Gastrocnemius medialis (tissue), 4 donors: ENCODE data around the gene TOMM6. TPM values are rescaled to one million over a fixed set of nuclear protein-coding genes. Genes with fewer than 3 reads are reported as not detected.

Experiments used
- ATAC-seq, 2 donors: fragments of 150-250 bp; one replicate each; pipeline ENCODE4 v1.9.1; 2016
- DNase-seq, 2 donors: peaks; one replicate each; pipeline ENCODE4 v3.0.0-alpha.2; 2019
- H3K27ac ChIP-seq, 4 donors: fragments of 200-600 bp; sonication (generic); 1 replicate in 1 of 4; 2 replicates in 3 of 4; pipeline ENCODE4 v1.5.1; 2016 to 2018; ENCODE audit warnings: mild to moderate bottlenecking in 2 of 4, moderate library complexity in 1 of 4
- H3K27me3 ChIP-seq, 3 donors: fragments of 200-600 bp; sonication (generic) in 2 of 3; 1 replicate in 1 of 3; 2 replicates in 2 of 3; pipeline versions ENCODE4 v1.5.1 to v1.6.0; 2016 to 2019; ENCODE audit warnings: mild to moderate bottlenecking in 1 of 3, moderate library complexity in 1 of 3
- H3K36me3 ChIP-seq, 2 donors: fragments of 200-600 bp; sonication (generic) in 1 of 2; one replicate each; pipeline ENCODE4 v1.5.1; 2017 to 2018
- H3K4me1 ChIP-seq, 2 donors: fragments of 200-600 bp; sonication (generic) in 1 of 2; one replicate each; pipeline ENCODE4 v1.5.1; 2016 to 2017; ENCODE audit warnings: mild to moderate bottlenecking in 2 of 2
- H3K4me3 ChIP-seq, 4 donors: fragments of 200-600 bp; sonication (generic) in 3 of 4; 1 replicate in 1 of 4; 2 replicates in 3 of 4; pipeline ENCODE4 v1.5.1; 2016 to 2019; ENCODE audit warnings: mild to moderate bottlenecking in 2 of 4
- H3K9me3 ChIP-seq, 3 donors: fragments of 200-600 bp; sonication (generic) in 2 of 3; 1 replicate in 1 of 3; 2 replicates in 2 of 3; pipeline ENCODE4 v1.5.1; 2016 to 2019
- CTCF ChIP-seq, 5 experiments: fragments of 450-650 bp in 3 of 5; fragments of 200-600 bp in 2 of 5; sonication (generic) in 2 of 5; IDR thresholded peaks in 4 of 5; conservative IDR thresholded peaks in 1 of 5; 1 replicate in 4 of 5; 2 replicates in 1 of 5; pipeline ENCODE4 v1.5.1; 2016 to 2019; ENCODE audit warnings: antibody characterized with exemption in 5 of 5, mild to moderate bottlenecking in 3 of 5, moderate library complexity in 3 of 5
- POLR2A ChIP-seq, 2 donors: fragments of 450-650 bp; IDR thresholded peaks; one replicate each; pipeline ENCODE4 v1.6.1; 2017; ENCODE audit warnings: antibody characterized with exemption in 2 of 2, mild to moderate bottlenecking in 2 of 2, moderate library complexity in 2 of 2
- in situ Hi-C, 4 donors: fragments of 200-750 bp; cut with MboI; loops; one replicate each; pipeline versions ENCODE4 v1.15.0 to v1.8.0; 2017; ENCODE audit warnings: low sequenced_read_pairs in 4 of 4
- intact Hi-C: fragments of 100-400 bp; cut with DNase I; formaldehyde crosslinking; loops from one replicate; pipeline ENCODE4 v1.15.1; 2023; ENCODE audit warnings: low total_unique reads
- total RNA-seq, 4 donors: library from RNA; depleted of rRNA; stranded (reverse); fragments of >200 nt; gene quantifications; one replicate each; pipeline versions ENCODE4 v1.1.0 to v1.2.3, GENCODE V29; 2016

TOMM6 gene
- total RNA-seq, 4 donors from 2014 or later = 152 to 186 (median 166) TPM

- Histone ChIP-seq H3K9me3 (no peaks in the 10 kb centered on the region), H3K4me3 (no peak overlapping the region), H3K36me3 (no peaks in the 10 kb centered on the region), H3K4me1 (no peaks in the 10 kb centered on the region), H3K27ac (no peak overlapping the region), H3K27me3 (no peaks in the 10 kb centered on the region)
- TF ChIP-seq POLR2A (IDR thresholded peaks at IDR 0.05) = no peak
- TF ChIP-seq CTCF (IDR thresholded peaks at IDR 0.05 in 4 of 5, conservative IDR thresholded peaks at IDR 0.05 in 1 of 5) = no peak
- DNase-seq = no peak
- in situ Hi-C loops = loop anchor here in 1 of 4 donors (25.0 kb wide), 1 partner anchor 145 kb away; no protein-coding TSS in a partner anchor
- ATAC-seq = peak in 1 of 2 donors; percentile 49
- intact Hi-C loops = no loop called here
These were observed 30.2 kb upstream of the TOMM6 start for GRCh38 chr6:41757271-41757670.

DNA sequence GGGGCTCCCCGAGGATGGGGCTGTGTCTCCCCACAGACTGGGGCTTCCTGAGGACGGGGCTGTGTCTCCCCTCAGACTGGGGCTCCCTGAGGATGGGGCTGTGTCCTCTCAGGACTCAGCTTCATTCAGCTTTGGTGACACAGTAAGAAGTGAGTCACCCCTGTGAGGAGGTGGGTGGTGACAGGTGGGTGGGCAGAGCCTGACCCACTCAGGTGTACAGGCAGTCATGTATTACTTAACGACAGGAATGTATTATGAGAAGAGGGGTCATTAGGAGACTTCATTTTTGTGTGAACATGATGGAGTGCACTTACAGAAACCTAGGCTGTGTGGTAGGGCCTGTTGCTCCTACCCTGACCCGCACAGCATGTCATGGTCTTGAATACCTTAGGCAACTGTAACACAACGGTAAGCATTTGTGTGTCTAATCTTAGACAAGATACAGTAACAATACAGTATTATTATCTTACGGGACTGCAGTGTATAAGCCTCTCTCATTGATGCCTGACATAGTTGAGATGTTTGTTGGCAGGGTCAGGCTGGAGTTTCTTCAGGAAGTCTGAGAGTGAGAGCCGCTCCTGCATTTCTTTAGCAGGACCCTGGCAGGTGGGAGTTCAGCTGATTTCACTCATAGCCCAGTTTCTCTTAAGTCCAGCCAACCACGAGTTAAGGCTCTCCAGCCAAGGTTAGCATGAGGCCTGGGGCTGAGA lies 29.4 kb upstream of the TOMM6 start:
- TF ChIP-seq CTCF (IDR thresholded peaks at IDR 0.05 in 4 of 5, conservative IDR thresholded peaks at IDR 0.05 in 1 of 5) (no peak), POLR2A (IDR thresholded peaks at IDR 0.05) (no peak)
- DNase-seq = no peak
- H3K4me1 ChIP-seq = no peaks in the 10 kb centered on the region
- H3K4me3 ChIP-seq = no peak overlapping the region
- no peaks in the 10 kb centered on the region for H3K36me3 ChIP-seq
- in situ Hi-C loops = loop anchor here in 1 of 4 donors (25.0 kb wide), 1 partner anchor 146 kb away; no protein-coding TSS in a partner anchor
- H3K27me3 ChIP-seq = no peaks in the 10 kb centered on the region
- H3K27ac ChIP-seq = no peak overlapping the region
- intact Hi-C loops = no loop called here
- no peaks in the 10 kb centered on the region for H3K9me3 ChIP-seq
- no peak for ATAC-seq

GRCh38 chr6:41758641-41759035 lies 28.9 kb upstream of the TOMM6 start:
- in situ Hi-C loops (loop anchor here in 1 of 4 donors (25.0 kb wide), 1 partner anchor 146 kb away; no protein-coding TSS in a partner anchor), intact Hi-C loops (no loop called here)
- no peak for DNase-seq
- H3K4me3 ChIP-seq = no peak overlapping the region
- H3K9me3 ChIP-seq = no peaks in the 10 kb centered on the region
- TF ChIP-seq POLR2A (IDR thresholded peaks at IDR 0.05) (no peak), CTCF (IDR thresholded peaks at IDR 0.05 in 4 of 5, conservative IDR thresholded peaks at IDR 0.05 in 1 of 5) (no peak)
- no peaks in the 10 kb centered on the region for H3K27me3 ChIP-seq
- H3K27ac ChIP-seq = no peak overlapping the region
- H3K4me1 ChIP-seq = no peaks in the 10 kb centered on the region
- no peak for ATAC-seq
- no peaks in the 10 kb centered on the region for H3K36me3 ChIP-seq

DNA sequence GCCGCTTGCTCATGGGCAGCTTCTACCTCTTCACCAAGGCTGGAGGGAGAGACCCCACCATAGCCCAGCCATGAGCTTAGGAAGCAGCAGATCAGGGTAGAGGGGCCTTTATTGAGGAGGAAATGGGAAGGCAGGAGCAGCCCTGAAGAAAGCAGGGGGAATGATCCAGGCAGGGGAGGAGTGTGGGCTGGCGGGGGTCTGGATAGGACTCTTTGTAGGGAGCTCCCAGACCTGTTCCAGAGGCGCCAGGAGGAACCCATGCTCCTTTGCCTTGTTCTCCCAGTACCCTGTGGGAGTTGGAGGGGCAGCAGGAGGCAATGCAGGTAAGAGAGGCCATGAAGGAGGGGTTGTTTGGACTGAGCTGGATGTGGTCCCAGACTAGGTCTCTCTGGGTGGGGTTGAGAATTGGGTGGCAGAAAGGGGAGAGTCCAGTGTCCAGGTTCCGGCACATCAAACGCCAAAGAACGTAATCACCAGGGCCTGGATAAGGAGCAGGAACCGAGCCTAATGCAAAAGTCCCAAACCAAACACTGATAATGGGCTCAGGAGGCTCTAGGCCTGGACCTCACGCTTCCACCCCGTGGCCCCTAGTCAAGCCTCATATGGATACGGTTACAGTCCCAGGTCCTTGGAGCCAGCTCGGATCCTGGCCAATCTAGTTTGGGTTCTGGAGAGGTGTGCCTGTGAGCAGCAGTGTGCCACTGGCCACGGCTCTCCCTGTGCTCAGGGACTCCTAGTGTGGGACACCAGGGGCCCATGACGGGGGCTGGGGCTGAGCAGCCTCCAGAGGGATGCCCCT lies 28.2 kb upstream of the TOMM6 start:
- H3K9me3 ChIP-seq = no peaks in the 10 kb centered on the region
- intact Hi-C loops (no loop called here), in situ Hi-C loops (loop anchor here in 1 of 4 donors (25.0 kb wide), 1 partner anchor 147 kb away; no protein-coding TSS in a partner anchor)
- H3K4me1 ChIP-seq = no peaks in the 10 kb centered on the region
- ATAC-seq (no peak), DNase-seq (no peak)
- no peak overlapping the region for H3K4me3 ChIP-seq
- no peaks in the 10 kb centered on the region for H3K36me3 ChIP-seq
- H3K27me3 ChIP-seq = no peaks in the 10 kb centered on the region
- TF ChIP-seq CTCF (IDR thresholded peaks at IDR 0.05 in 4 of 5, conservative IDR thresholded peaks at IDR 0.05 in 1 of 5) (no peak), POLR2A (IDR thresholded peaks at IDR 0.05) (no peak)
- no peak overlapping the region for H3K27ac ChIP-seq
